Right lobe of liver (tissue), 4 donors: ENCODE data around the gene SLC25A52.

Experiments used
- POLR2A ChIP-seq: fragments of 450-650 bp; IDR thresholded peaks from one replicate; pipeline ENCODE4 v1.6.1; 2017; ENCODE audit warnings: antibody characterized with exemption, mild to moderate bottlenecking
- TF ChIP-seq, protein P1 (sequence below), 4 donors: fragments of 200-600 bp in 3 of 4; fragments of 450-650 bp in 1 of 4; IDR thresholded peaks; one replicate each; pipeline versions ENCODE4 v1.5.1 to v1.8.0; 2016 to 2022; ENCODE audit warnings: antibody characterized with exemption in 4 of 4, mild to moderate bottlenecking in 2 of 4
- donor health status: DM: no; HTN: no; CAD: no.
- donor health status: DM: no; HTN: no; CAD: no.
- donor health status: DM: no; HTN: yes; CAD: no.

GRCh38 chr18:31718386-31718785, 42.3 kb downstream of the SLC25A52 start:
- TF ChIP-seq, protein P1, sequence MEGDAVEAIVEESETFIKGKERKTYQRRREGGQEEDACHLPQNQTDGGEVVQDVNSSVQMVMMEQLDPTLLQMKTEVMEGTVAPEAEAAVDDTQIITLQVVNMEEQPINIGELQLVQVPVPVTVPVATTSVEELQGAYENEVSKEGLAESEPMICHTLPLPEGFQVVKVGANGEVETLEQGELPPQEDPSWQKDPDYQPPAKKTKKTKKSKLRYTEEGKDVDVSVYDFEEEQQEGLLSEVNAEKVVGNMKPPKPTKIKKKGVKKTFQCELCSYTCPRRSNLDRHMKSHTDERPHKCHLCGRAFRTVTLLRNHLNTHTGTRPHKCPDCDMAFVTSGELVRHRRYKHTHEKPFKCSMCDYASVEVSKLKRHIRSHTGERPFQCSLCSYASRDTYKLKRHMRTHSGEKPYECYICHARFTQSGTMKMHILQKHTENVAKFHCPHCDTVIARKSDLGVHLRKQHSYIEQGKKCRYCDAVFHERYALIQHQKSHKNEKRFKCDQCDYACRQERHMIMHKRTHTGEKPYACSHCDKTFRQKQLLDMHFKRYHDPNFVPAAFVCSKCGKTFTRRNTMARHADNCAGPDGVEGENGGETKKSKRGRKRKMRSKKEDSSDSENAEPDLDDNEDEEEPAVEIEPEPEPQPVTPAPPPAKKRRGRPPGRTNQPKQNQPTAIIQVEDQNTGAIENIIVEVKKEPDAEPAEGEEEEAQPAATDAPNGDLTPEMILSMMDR (IDR thresholded peaks at IDR 0.05): no peak
- TF ChIP-seq POLR2A: no peak
